Esophagus muscularis mucosa (tissue), 3 donors: Measurements from ENCODE around the gene IL36B.

ENCODE experiments used
- CTCF ChIP-seq, 3 experiments: fragments of 200-600 bp in 2 of 3; fragments of 450-650 bp in 1 of 3; sonication (generic) in 2 of 3; IDR thresholded peaks; one replicate each; pipeline ENCODE4 v1.5.1; 2017 to 2019; ENCODE audit warnings: antibody characterized with exemption in 3 of 3, mild to moderate bottlenecking in 2 of 3, moderate library complexity in 1 of 3
- POLR2A ChIP-seq: fragments of 450-650 bp; IDR thresholded peaks from one replicate; pipeline ENCODE4 v1.6.1; 2017; ENCODE audit warnings: antibody characterized with exemption, moderate library complexity, mild to moderate bottlenecking, low read depth

GRCh38 chr2:113027691-113028090, 25.0 kb downstream of the IL36B start:
- TF ChIP-seq POLR2A: no peak
- no peak for TF ChIP-seq CTCF (IDR thresholded peaks at IDR 0.05)
